GM21737 (cell line): ENCODE data around the gene OSGIN1.

ENCODE experiments used
- ATAC-seq: cut with Tn5 transposase; IDR thresholded peaks from one replicate; pipeline ENCODE4 v1.9.1; 2021; ENCODE audit warnings: mild to moderate bottlenecking, moderate library complexity; ENCODE audit not compliant: unreplicated experiment

The OSGIN1 gene

GRCh38 chr16:83925957-83926725, 26.9 kb upstream of the OSGIN1 start:
- ATAC-seq, result no peak

GRCh38 chr16:83926726-83927397, 26.2 kb upstream of the OSGIN1 start:
- ATAC-seq, result no peak

- no peak for ATAC-seq
Observed at GRCh38 chr16:83928341-83929055, 24.5 kb upstream of the OSGIN1 start.

- ATAC-seq, result no peak
Observed at GRCh38 chr16:83929811-83930555, 23.1 kb upstream of the OSGIN1 start.

GRCh38 chr16:83930730-83931500, 22.1 kb upstream of the OSGIN1 start:
- ATAC-seq, result no peak

- ATAC-seq, result no peak
Observed at GRCh38 chr16:83931556-83931955, 21.5 kb upstream of the OSGIN1 start.

- ATAC-seq, result no peak
Observed at GRCh38 chr16:83932304-83932703, 20.7 kb upstream of the OSGIN1 start.

GRCh38 chr16:83932955-83933673, 19.9 kb upstream of the OSGIN1 start:
- ATAC-seq, result no peak

GRCh38 chr16:83933885-83934683, 19.0 kb upstream of the OSGIN1 start:
- ATAC-seq, result no peak

GRCh38 chr16:83934684-83934977, 18.4 kb upstream of the OSGIN1 start:
- no peak for ATAC-seq

- no peak for ATAC-seq
Observed at GRCh38 chr16:83935005-83935857, 17.8 kb upstream of the OSGIN1 start.

GRCh38 chr16:83935858-83936255, 17.2 kb upstream of the OSGIN1 start:
- ATAC-seq, result no peak

GRCh38 chr16:83936581-83937165, 16.4 kb upstream of the OSGIN1 start:
- ATAC-seq, result no peak

- no peak for ATAC-seq
Observed at GRCh38 chr16:83937267-83937666, 15.8 kb upstream of the OSGIN1 start.

GRCh38 chr16:83937922-83938885, 14.8 kb upstream of the OSGIN1 start:
- no peak for ATAC-seq

- ATAC-seq, result no peak
Observed at GRCh38 chr16:83939266-83939855, 13.7 kb upstream of the OSGIN1 start.
